CD4-positive, alpha-beta T cell (primary cell): ENCODE data around the gene TMPRSS9. TPM values are rescaled to one million over a fixed set of nuclear protein-coding genes. Genes with fewer than 3 reads are reported as not detected.
A peak's percentile ranks its signal among the peaks of the same experiment; 100 is the strongest.

Experiments used
- ATAC-seq: fragments of 200-7000 bp; cut with Tn5 transposase; one replicate; pipeline ENCODE4 v1.10.0; 2022; ENCODE audit warnings: mild to moderate bottlenecking; ENCODE audit not compliant: poor library complexity
- CTCF ChIA-PET: fragments of 350-600 bp; sonication (Branson Sonifier 250); formaldehyde crosslinking; loops from one replicate; lab custom pipeline; 2021; ENCODE audit warnings: antibody characterized with exemption, inconsistent platforms; lab: Charles Lee
- POLR2A ChIA-PET: fragments of 350-600 bp; sonication (Branson Sonifier 250); formaldehyde crosslinking; loops from one replicate; lab custom pipeline; 2021; ENCODE audit warnings: antibody characterized with exemption, inconsistent platforms; lab: Charles Lee
- DNase-seq, 14 experiments: peaks; one replicate each; pipeline ENCODE4 v3.0.0-alpha.2; 2013 to 2020; ENCODE audit warnings: mixed read lengths in 2 of 14
- H3K27ac ChIP-seq, 2 donors: one replicate each; pipeline versions ENCODE4 v1.5.1 to v1.7.0; 2013; ENCODE audit warnings: low read length in 2 of 2, low read depth in 1 of 2, mild to moderate bottlenecking in 1 of 2
- H3K27me3 ChIP-seq, 2 experiments: 1 replicate in 1 of 2; 2 replicates in 1 of 2; pipeline versions ENCODE4 v1.6.1 to v1.7.0; 2013; ENCODE audit warnings: low read length in 2 of 2, control low read depth in 1 of 2, mild to moderate bottlenecking in 1 of 2, moderate library complexity in 1 of 2; ENCODE audit not compliant: insufficient read depth in 2 of 2, control insufficient read depth in 1 of 2
- H3K36me3 ChIP-seq: one replicate; pipeline ENCODE4 v1.6.1; 2013; ENCODE audit warnings: low read length, control low read depth; ENCODE audit not compliant: insufficient read depth
- H3K4me1 ChIP-seq: one replicate; pipeline ENCODE4 v1.6.1; 2013; ENCODE audit warnings: low read length, control low read depth; ENCODE audit not compliant: insufficient read depth
- H3K4me3 ChIP-seq: one replicate; pipeline ENCODE4 v1.5.1; 2013; ENCODE audit warnings: mild to moderate bottlenecking, low read length, moderate library complexity
- H3K9me3 ChIP-seq, 2 experiments: 1 replicate in 1 of 2; 2 replicates in 1 of 2; pipeline versions ENCODE4 v1.6.1 to v1.7.0; 2013; ENCODE audit warnings: low read length in 2 of 2, mild to moderate bottlenecking in 2 of 2, control low read depth in 1 of 2, moderate library complexity in 1 of 2; ENCODE audit not compliant: control insufficient read depth in 1 of 2, insufficient read depth in 1 of 2
- H3K27ac Mint-ChIP-seq: one replicate; pipeline ENCODE4 v1.8.0; 2020; ENCODE audit warnings: mixed read lengths
- H3K27me3 Mint-ChIP-seq: one replicate; pipeline ENCODE4 v1.8.0; 2021; ENCODE audit warnings: mixed read lengths
- H3K36me3 Mint-ChIP-seq: one replicate; pipeline ENCODE4 v1.8.0; 2021; ENCODE audit warnings: low read depth, mixed read lengths
- H3K4me1 Mint-ChIP-seq: one replicate; pipeline ENCODE4 v1.8.0; 2021; ENCODE audit warnings: low read depth, mixed read lengths
- H3K4me3 Mint-ChIP-seq: one replicate; pipeline ENCODE4 v1.8.0; 2020; ENCODE audit warnings: mild to moderate bottlenecking, mixed read lengths
- H3K9me3 Mint-ChIP-seq: one replicate; pipeline ENCODE4 v1.8.0; 2020; ENCODE audit warnings: mixed read lengths
- intact Hi-C, 2 experiments: fragments of 100-400 bp; cut with DNase I in 1 of 2; cut with micrococcal nuclease in 1 of 2; formaldehyde crosslinking; loops; one replicate each; pipeline versions ENCODE4 v1.15.1 to v1.9.0; 2023 to 2025; cut with DNase I, micrococcal nuclease
- total RNA-seq, 174 experiments: library from RNA in 2 of 174; stranded (reverse) in 2 of 174; gene quantifications; one replicate each; pipeline ENCODE4 v1.2.3 and lab custom pipeline; 2021 to 2026
- TF ChIP-seq, protein P1 (sequence below): fragments of 200-600 bp; IDR thresholded peaks from one replicate; pipeline ENCODE4 v1.8.0; 2022; ENCODE audit warnings: antibody characterized with exemption, mild to moderate bottlenecking

Gene TMPRSS9
- total RNA-seq, 2 experiments from 2014 or later, result not detected

GRCh38 chr19:2329149-2329478 lies 31.0 kb upstream of the TMPRSS9 start:
- no peak for DNase-seq
- ChIA-PET POLR2A (interaction anchor here (1.7 kb wide), 1 partner anchor 40 kb away, joined by 7 read pairs; no protein-coding TSS in a partner anchor), CTCF (no interaction called here)
- H3K27ac ChIP-seq, result no peak overlapping the region
- Mint-ChIP-seq H3K27me3 (no peaks in the 10 kb centered on the region), H3K27ac (peak overlapping the region; percentile 93), H3K4me1 (peaks cover 74% of the 10 kb centered on the region), H3K36me3 (peaks cover 47% of the 10 kb centered on the region), H3K9me3 (no peaks in the 10 kb centered on the region), H3K4me3 (peak overlapping the region; percentile 93)
- ATAC-seq, result no peak
- H3K4me3 ChIP-seq, result peak overlapping the region; percentile 96
- H3K36me3 ChIP-seq, result peaks cover 22% of the 10 kb centered on the region
- H3K9me3 ChIP-seq, result no peaks in the 10 kb centered on the region
- peaks cover 76% of the 10 kb centered on the region for H3K4me1 ChIP-seq
- no peaks in the 10 kb centered on the region for H3K27me3 ChIP-seq
- intact Hi-C loops, result loop anchor here (5.0 kb wide), 5 partner anchors 37 to 177 kb away; partner anchors contain the start of genes AP3D1 (in 1 of the 2) and TIMM13 (in 1 of the 2)
- TF ChIP-seq, protein P1, sequence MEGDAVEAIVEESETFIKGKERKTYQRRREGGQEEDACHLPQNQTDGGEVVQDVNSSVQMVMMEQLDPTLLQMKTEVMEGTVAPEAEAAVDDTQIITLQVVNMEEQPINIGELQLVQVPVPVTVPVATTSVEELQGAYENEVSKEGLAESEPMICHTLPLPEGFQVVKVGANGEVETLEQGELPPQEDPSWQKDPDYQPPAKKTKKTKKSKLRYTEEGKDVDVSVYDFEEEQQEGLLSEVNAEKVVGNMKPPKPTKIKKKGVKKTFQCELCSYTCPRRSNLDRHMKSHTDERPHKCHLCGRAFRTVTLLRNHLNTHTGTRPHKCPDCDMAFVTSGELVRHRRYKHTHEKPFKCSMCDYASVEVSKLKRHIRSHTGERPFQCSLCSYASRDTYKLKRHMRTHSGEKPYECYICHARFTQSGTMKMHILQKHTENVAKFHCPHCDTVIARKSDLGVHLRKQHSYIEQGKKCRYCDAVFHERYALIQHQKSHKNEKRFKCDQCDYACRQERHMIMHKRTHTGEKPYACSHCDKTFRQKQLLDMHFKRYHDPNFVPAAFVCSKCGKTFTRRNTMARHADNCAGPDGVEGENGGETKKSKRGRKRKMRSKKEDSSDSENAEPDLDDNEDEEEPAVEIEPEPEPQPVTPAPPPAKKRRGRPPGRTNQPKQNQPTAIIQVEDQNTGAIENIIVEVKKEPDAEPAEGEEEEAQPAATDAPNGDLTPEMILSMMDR, result no peak

DNA sequence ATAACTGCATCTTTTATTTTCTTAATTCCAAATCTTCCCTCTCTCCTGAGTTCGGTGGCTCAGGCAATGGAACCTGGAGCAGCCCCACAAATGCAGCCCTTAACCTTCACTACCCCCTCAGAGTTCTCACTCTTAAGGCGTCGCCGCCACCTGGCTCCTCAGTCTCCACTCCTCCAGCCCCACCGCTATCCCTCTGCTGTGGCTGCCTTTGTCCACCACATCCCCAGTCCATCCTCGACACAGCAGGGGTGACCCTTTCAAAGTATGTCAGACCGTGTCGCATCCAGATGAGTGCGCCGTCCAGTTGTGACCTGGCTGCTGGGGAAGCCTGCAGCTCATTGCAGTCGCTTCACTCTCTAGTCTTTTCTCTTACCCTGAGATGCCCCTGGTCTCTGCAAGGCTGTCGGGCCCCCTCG lies 30.6 kb upstream of the TMPRSS9 start:
- no peak for DNase-seq
- Mint-ChIP-seq H3K4me3 (peak overlapping the region; percentile 93), H3K27ac (peak overlapping the region; percentile 93), H3K9me3 (no peaks in the 10 kb centered on the region), H3K36me3 (peaks cover 43% of the 10 kb centered on the region), H3K4me1 (peaks cover 72% of the 10 kb centered on the region), H3K27me3 (no peaks in the 10 kb centered on the region)
- no peak overlapping the region for H3K27ac ChIP-seq
- ChIA-PET POLR2A (no interaction called here), CTCF (no interaction called here)
- intact Hi-C loops, result loop anchor here (5.0 kb wide), 5 partner anchors 37 to 177 kb away; partner anchors contain the start of genes AP3D1 (in 1 of the 2) and TIMM13 (in 1 of the 2)
- TF ChIP-seq, protein P1, result no peak
- H3K4me1 ChIP-seq, result peaks cover 78% of the 10 kb centered on the region
- peaks cover 18% of the 10 kb centered on the region for H3K36me3 ChIP-seq
- no peaks in the 10 kb centered on the region for H3K9me3 ChIP-seq
- no peak for ATAC-seq
- no peaks in the 10 kb centered on the region for H3K27me3 ChIP-seq
- H3K4me3 ChIP-seq, result peak overlapping the region; percentile 96

GRCh38 chr19:2330255-2330631 lies 29.8 kb upstream of the TMPRSS9 start:
- H3K4me1 Mint-ChIP-seq, result peaks cover 68% of the 10 kb centered on the region
- H3K36me3 ChIP-seq, result peaks cover 17% of the 10 kb centered on the region
- intact Hi-C loops, result no loop called here
- TF ChIP-seq, protein P1, result no peak
- ChIA-PET POLR2A (interaction anchor here (0.7 kb wide), 1 partner anchor 373 kb away, joined by 3 read pairs; no protein-coding TSS in a partner anchor), CTCF (no interaction called here)
- peaks cover 78% of the 10 kb centered on the region for H3K4me1 ChIP-seq
- DNase-seq (no peak), ATAC-seq (no peak)
- peak overlapping the region; percentile 70 for H3K4me3 Mint-ChIP-seq
- no peaks in the 10 kb centered on the region for H3K9me3 Mint-ChIP-seq
- no peaks in the 10 kb centered on the region for H3K27me3 Mint-ChIP-seq
- H3K4me3 ChIP-seq, result no peak overlapping the region
- H3K27ac ChIP-seq, result no peak overlapping the region
- peaks cover 39% of the 10 kb centered on the region for H3K36me3 Mint-ChIP-seq
- no peaks in the 10 kb centered on the region for H3K27me3 ChIP-seq
- peaks cover 0 to 2% of the 10 kb centered on the region in 2 experiments for H3K9me3 ChIP-seq
- H3K27ac Mint-ChIP-seq, result peak overlapping the region; percentile 93
